Activated T-helper 1 cell treated with anti-CD3 and anti-CD28 coated beads, Interleukin-12 subunit alpha, Interleukin-12 subunit beta, Interleukin-2, Interleukin-4 antibody, amounts not matched to agents 30 ng/mL and 10 ng/mL and 1 ng/mL, durations not matched to agents 14 hours and 24 hours and 36 hours (primary cell): ENCODE measurements around the gene RPS2. TPM values are rescaled to one million over a fixed set of nuclear protein-coding genes. Genes with fewer than 3 reads are reported as not detected.

Source experiments
- DNase-seq: peaks from one replicate; pipeline ENCODE4 v3.0.0; 2021; ENCODE audit warnings: low spot score
- H3K27ac Mint-ChIP-seq: one replicate; pipeline ENCODE4 v1.8.0; 2021; ENCODE audit warnings: mild to moderate bottlenecking, mixed read lengths
- H3K27me3 Mint-ChIP-seq: one replicate; pipeline ENCODE4 v1.8.0; 2022; ENCODE audit warnings: mild to moderate bottlenecking, moderate library complexity, mixed read lengths; ENCODE audit not compliant: insufficient read depth
- H3K36me3 Mint-ChIP-seq: one replicate; pipeline ENCODE4 v1.8.0; 2021; ENCODE audit warnings: low read depth, mixed read lengths
- H3K4me1 Mint-ChIP-seq: one replicate; pipeline ENCODE4 v1.8.0; 2021; ENCODE audit warnings: low read depth, mixed read lengths
- H3K4me3 Mint-ChIP-seq: one replicate; pipeline ENCODE4 v1.8.0; 2021; ENCODE audit warnings: mild to moderate bottlenecking, moderate library complexity, mixed read lengths
- H3K9me3 Mint-ChIP-seq: one replicate; pipeline ENCODE4 v1.8.0; 2021; ENCODE audit warnings: mixed read lengths
- intact Hi-C: fragments of 100-400 bp; cut with micrococcal nuclease; formaldehyde crosslinking; loops from one replicate; pipeline ENCODE4 v1.15.1; 2024
- total RNA-seq: library from RNA; stranded (reverse); gene quantifications from 2 replicates; pipeline ENCODE4 v1.2.3, GENCODE V29; 2022

Gene RPS2
- total RNA-seq, 1 donor from 2014 or later: 3,145 TPM

GRCh38 chr16:1938316-1938715 is 26.3 kb downstream of the RPS2 start:
- H3K4me1 Mint-ChIP-seq: peaks cover 12% of the 10 kb centered on the region
- intact Hi-C loops: no loop called here
- no peak overlapping the region for H3K27ac Mint-ChIP-seq
- H3K9me3 Mint-ChIP-seq: no peaks in the 10 kb centered on the region
- peaks cover 15% of the 10 kb centered on the region for H3K36me3 Mint-ChIP-seq
- no peak for DNase-seq
- H3K27me3 Mint-ChIP-seq: no peaks in the 10 kb centered on the region
- no peak overlapping the region for H3K4me3 Mint-ChIP-seq

DNA sequence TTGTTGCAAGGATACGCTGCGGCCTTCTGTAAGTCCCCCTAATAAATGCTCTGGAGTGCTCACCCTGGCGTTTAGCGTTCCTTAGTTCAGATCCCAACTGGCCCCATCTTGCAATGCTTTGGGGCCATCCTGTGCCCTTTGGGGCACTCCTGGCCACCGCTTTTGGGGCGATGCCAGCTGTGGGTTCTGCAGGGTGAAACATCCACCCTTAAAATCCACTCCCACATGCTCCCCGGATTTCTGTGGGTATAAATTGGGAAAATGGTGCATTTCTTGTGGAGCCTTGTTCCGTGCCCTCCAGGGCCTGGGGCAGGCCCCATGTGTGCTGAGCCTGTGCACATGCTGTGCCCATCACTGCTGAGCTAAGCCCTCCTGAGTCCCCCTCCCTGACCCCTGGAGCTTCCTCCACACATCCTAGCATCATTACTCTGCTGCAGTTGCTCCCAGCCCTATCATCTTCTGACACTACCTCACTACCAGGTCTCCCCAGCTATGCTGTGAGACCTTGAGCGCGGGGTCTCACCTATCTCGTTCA is 27.6 kb downstream of the RPS2 start:
- Mint-ChIP-seq H3K4me1 (peaks cover 8% of the 10 kb centered on the region), H3K4me3 (no peak overlapping the region), H3K36me3 (peaks cover 15% of the 10 kb centered on the region), H3K27me3 (no peaks in the 10 kb centered on the region), H3K27ac (no peak overlapping the region), H3K9me3 (no peaks in the 10 kb centered on the region)
- DNase-seq: no peak
- intact Hi-C loops: no loop called here

GRCh38 chr16:1933097-1933661 is 31.4 kb downstream of the RPS2 start:
- no peaks in the 10 kb centered on the region for H3K9me3 Mint-ChIP-seq
- H3K4me3 Mint-ChIP-seq: no peak overlapping the region
- no peak for DNase-seq
- intact Hi-C loops: no loop called here
- H3K4me1 Mint-ChIP-seq: no peaks in the 10 kb centered on the region
- H3K27me3 Mint-ChIP-seq: peaks cover 2% of the 10 kb centered on the region
- peaks cover 8% of the 10 kb centered on the region for H3K36me3 Mint-ChIP-seq
- no peak overlapping the region for H3K27ac Mint-ChIP-seq

GRCh38 chr16:1932050-1933028 is 32.3 kb downstream of the RPS2 start:
- DNase-seq: no peak
- Mint-ChIP-seq H3K4me1 (no peaks in the 10 kb centered on the region), H3K4me3 (no peak overlapping the region), H3K27me3 (peaks cover 2% of the 10 kb centered on the region), H3K9me3 (no peaks in the 10 kb centered on the region), H3K36me3 (peaks cover 4% of the 10 kb centered on the region), H3K27ac (no peak overlapping the region)
- intact Hi-C loops: no loop called here

DNA sequence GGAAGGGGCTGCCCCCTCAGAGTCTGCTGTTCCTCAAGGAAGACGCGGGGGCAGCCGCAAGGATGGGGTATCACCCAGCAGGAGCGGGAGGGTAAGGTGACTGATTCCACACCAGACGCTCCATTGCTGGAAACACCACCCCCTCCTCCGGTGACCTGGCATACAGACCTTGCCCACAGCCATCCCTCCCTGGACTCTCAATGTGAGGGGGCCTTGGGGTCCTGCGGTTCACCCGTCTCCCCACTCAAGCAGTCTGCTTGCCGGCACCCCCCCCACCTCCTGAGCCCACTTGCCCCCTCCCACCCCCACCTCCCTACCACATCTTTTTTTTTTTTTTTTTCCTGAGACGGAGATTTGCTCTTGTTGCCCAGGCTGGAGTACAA is 34.3 kb downstream of the RPS2 start:
- DNase-seq: no peak

DNA sequence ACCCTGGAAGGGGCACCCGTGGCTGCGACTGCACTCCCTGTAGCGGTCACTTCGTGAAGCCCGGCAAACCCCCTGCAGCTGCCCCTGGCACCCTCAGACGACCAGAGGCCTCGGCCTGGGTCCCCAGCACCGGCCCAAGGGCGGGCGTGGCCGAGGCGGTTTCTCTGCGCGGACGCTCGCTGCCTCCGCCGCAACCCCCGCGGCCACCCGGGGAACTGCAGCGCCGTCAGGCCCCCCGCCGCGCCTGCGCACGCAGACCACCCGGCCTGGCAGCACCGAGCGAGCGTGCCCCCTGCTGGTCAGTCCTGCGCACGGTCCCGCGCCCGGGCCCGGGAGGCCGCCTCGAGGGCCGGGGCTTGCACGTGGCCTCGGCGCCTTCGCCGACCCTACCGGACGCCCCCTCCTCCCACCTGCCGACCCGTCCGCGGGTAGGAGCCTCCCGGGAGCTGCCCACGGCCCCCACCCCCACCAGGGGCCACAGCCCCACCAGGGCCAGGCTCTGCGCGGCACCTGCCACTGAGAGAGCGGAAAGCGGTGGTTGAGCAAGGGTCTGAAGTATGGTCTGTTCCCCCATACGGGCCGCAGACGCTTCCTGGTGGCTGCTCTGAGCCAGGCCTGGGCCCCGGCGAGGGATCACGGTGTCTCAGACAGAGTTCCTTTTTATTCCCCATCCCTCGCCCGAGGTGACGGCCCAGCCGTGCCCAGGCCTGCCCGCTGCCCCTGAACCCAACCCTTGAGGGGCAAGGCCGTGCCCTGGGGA is 34.9 kb downstream of the RPS2 start:
- Mint-ChIP-seq H3K27me3 (peaks cover 2% of the 10 kb centered on the region), H3K4me3 (no peak overlapping the region), H3K9me3 (no peaks in the 10 kb centered on the region), H3K36me3 (no peaks in the 10 kb centered on the region), H3K4me1 (no peaks in the 10 kb centered on the region), H3K27ac (no peak overlapping the region)
- intact Hi-C loops: loop anchor here (1.0 to 5.0 kb wide), 8 partner anchors 14 to 147 kb away; partner anchors contain the start of genes FAHD1, MSRB1, NDUFB10 and NUBP2
- DNase-seq: peak; percentile 91

More for the DNA sequence above, 34.3 kb downstream of the RPS2 start:
- Mint-ChIP-seq H3K9me3 (no peaks in the 10 kb centered on the region), H3K36me3 (no peaks in the 10 kb centered on the region), H3K4me1 (no peaks in the 10 kb centered on the region), H3K4me3 (no peak overlapping the region), H3K27me3 (peaks cover 2% of the 10 kb centered on the region), H3K27ac (no peak overlapping the region)
- intact Hi-C loops: no loop called here

DNA sequence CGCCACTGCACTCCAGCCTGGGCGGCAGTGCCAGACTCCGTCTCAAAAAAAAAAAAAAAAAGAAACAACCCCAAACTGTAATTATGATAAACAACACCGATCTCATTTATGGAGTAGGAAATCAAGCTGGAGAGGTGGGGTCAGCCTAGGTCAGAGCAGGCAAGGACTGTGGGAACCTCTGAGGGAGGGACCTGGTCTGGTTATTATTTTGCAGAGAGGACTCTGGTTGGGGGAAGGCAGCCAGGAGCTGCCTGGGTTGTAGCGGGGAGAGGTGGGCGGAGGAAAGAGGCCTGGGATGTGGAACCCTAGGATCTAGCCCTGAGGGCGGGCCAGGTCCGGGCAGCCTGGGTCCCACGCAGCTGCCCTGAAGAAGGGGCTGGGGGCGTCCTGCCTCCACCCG is 35.5 kb downstream of the RPS2 start:
- H3K4me3 Mint-ChIP-seq: peak overlapping the region; percentile 55
- intact Hi-C loops: loop anchor here (1.0 to 5.0 kb wide), 8 partner anchors 14 to 147 kb away; partner anchors contain the start of genes FAHD1, MSRB1, NDUFB10 and NUBP2
- H3K27ac Mint-ChIP-seq: no peak overlapping the region
- no peaks in the 10 kb centered on the region for H3K9me3 Mint-ChIP-seq
- no peaks in the 10 kb centered on the region for H3K4me1 Mint-ChIP-seq
- DNase-seq: no peak
- peaks cover 5% of the 10 kb centered on the region for H3K27me3 Mint-ChIP-seq
- H3K36me3 Mint-ChIP-seq: no peaks in the 10 kb centered on the region

- H3K9me3 Mint-ChIP-seq: no peaks in the 10 kb centered on the region
- DNase-seq: no peak
- intact Hi-C loops: loop anchor here (5.0 kb wide), 2 partner anchors 114 to 144 kb away; partner anchors contain the start of genes NUBP2 and SPSB3
- no peak overlapping the region for H3K4me3 Mint-ChIP-seq
- H3K4me1 Mint-ChIP-seq: no peaks in the 10 kb centered on the region
- peaks cover 21% of the 10 kb centered on the region for H3K27me3 Mint-ChIP-seq
- no peaks in the 10 kb centered on the region for H3K36me3 Mint-ChIP-seq
- no peak overlapping the region for H3K27ac Mint-ChIP-seq
These were observed 38.4 kb downstream of the RPS2 start for GRCh38 chr16:1926271-1926670.

DNA sequence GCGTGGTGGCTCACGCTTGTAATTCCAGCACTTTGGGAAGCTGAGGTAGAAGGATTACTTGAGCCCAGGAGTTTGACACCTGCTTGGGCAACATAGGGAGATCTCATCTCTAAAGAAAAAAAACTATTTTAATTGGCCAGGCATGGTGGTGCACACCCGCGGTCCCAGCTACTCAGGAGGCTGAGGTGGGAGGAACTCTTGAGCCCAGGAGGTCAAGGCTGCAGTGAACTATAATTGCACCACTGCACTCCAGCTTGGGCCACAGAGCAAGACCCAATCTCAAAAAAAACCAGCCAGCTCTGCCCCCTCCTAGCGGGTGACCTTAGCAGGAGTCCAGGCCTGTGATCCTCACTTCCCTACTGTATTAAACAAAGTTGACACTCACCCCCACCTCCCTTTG is 40.5 kb downstream of the RPS2 start:
- H3K4me3 Mint-ChIP-seq: no peak overlapping the region
- no peak for DNase-seq
- no peaks in the 10 kb centered on the region for H3K4me1 Mint-ChIP-seq
- peaks cover 28% of the 10 kb centered on the region for H3K27me3 Mint-ChIP-seq
- intact Hi-C loops: no loop called here
- H3K36me3 Mint-ChIP-seq: no peaks in the 10 kb centered on the region
- no peaks in the 10 kb centered on the region for H3K9me3 Mint-ChIP-seq
- no peak overlapping the region for H3K27ac Mint-ChIP-seq

- DNase-seq: no peak
- Mint-ChIP-seq H3K4me3 (no peak overlapping the region), H3K4me1 (no peaks in the 10 kb centered on the region), H3K36me3 (no peaks in the 10 kb centered on the region), H3K27me3 (peaks cover 32% of the 10 kb centered on the region), H3K27ac (no peak overlapping the region), H3K9me3 (no peaks in the 10 kb centered on the region)
- intact Hi-C loops: no loop called here
These were observed 41.2 kb downstream of the RPS2 start for GRCh38 chr16:1923299-1924034.

DNA sequence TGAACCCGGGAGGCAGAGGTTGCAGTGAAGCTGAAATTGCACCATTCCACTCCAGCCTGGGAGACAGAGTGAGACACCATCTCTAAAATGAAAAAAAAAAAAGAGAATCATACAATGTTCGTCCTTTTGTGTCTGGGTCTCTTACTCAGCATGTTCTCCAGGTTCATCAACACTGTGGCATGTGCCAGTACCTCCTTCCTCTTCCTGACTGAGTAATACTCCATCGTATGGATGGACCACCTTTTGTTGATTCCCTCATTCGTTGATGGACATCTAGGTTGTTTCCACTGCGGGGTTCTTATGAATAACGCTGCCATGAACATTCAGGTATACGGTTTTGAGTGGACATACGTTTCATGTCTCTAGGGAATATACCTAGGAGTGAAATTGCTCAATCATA is 42.3 kb downstream of the RPS2 start:
- H3K36me3 Mint-ChIP-seq: no peaks in the 10 kb centered on the region
- no peaks in the 10 kb centered on the region for H3K9me3 Mint-ChIP-seq
- H3K27me3 Mint-ChIP-seq: peaks cover 32% of the 10 kb centered on the region
- no peak overlapping the region for H3K4me3 Mint-ChIP-seq
- H3K4me1 Mint-ChIP-seq: no peaks in the 10 kb centered on the region
- H3K27ac Mint-ChIP-seq: no peak overlapping the region
- no peak for DNase-seq
- intact Hi-C loops: no loop called here

DNA sequence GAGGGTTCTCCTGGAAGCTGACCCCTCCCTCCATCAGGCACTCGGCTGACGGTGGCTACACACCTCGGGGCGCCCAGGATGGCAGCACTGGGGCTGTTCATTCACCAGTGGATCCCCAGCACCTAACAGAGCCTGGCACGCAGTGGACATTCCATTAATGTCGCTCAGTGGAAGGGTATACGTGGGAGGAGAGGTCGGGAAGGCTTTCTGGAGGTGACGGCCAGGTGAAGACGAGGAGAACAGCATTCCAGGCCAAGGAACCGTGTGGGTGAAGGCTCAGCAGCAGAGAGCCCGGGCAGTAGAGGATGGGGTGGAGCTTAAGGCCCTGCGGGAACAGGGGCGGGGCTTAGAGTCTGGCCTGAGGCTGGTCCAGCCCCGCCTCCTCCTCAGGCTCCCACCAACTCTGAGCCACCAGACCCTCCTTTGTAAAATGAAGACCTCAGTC is 43.9 kb downstream of the RPS2 start:
- no peak overlapping the region for H3K27ac Mint-ChIP-seq
- H3K4me1 Mint-ChIP-seq: no peaks in the 10 kb centered on the region
- no peak for DNase-seq
- H3K9me3 Mint-ChIP-seq: no peaks in the 10 kb centered on the region
- H3K4me3 Mint-ChIP-seq: no peak overlapping the region
- no peaks in the 10 kb centered on the region for H3K36me3 Mint-ChIP-seq
- intact Hi-C loops: no loop called here
- peaks cover 46% of the 10 kb centered on the region for H3K27me3 Mint-ChIP-seq
